HG03575 (cell line): Measurements from ENCODE around the gene PGR.

Experiments
- ATAC-seq: cut with Tn5 transposase; IDR thresholded peaks from one replicate; pipeline ENCODE4 v1.9.1; 2021; ENCODE audit not compliant: unreplicated experiment, insufficient number of reproducible peaks, low FRiP score; ENCODE audit errors: extremely low read depth

The PGR gene

DNA sequence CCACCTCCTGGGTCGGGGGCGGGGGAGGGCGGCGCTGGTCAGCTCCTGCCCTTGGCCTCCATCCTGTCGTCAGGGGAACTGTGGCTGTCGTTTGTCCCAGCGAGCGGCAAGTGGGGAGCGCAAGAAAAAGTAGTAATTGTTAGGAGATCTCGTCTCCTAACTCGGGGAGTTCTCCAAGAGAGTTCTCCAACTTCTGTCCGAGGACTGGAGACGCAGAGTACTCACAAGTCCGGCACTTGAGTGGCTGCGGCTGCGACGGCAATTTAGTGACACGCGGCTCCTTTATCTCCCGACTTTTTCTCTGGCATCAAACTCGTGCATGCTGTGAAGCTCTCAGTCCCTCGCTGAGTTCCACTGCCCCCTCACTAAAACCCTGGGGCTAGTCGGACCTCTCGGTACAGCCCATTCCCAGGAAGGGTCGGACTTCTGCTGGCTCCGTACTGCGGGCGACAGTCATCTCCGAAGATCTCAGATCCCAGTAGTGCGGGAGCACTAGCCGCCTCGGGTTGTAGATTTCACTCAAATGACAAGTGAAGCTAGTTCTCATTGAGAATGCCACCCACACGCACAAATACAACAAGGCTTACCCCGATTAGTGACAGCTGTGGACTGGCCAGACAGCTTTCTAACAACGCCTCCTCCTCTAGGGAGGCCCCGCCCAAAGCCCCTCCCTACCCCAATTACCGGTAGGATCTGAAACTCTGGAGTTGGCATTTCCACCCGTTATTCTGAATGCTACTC, at the start of gene PGR:
Gene PGR, minus strand, starts transcription at position 611 of the 741 bp plus-strand sequence. CDS start 743 bp downstream, outside the sequence.
- no peak for ATAC-seq

GRCh38 chr11:101176381-101176780, 46.8 kb upstream of the PGR start:
- ATAC-seq = no peak

GRCh38 chr11:101169944-101170343, 40.3 kb upstream of the PGR start:
- ATAC-seq = no peak

GRCh38 chr11:101166038-101166437, 36.4 kb upstream of the PGR start:
- no peak for ATAC-seq

GRCh38 chr11:101158119-101158518, 28.5 kb upstream of the PGR start:
- ATAC-seq = no peak

DNA sequence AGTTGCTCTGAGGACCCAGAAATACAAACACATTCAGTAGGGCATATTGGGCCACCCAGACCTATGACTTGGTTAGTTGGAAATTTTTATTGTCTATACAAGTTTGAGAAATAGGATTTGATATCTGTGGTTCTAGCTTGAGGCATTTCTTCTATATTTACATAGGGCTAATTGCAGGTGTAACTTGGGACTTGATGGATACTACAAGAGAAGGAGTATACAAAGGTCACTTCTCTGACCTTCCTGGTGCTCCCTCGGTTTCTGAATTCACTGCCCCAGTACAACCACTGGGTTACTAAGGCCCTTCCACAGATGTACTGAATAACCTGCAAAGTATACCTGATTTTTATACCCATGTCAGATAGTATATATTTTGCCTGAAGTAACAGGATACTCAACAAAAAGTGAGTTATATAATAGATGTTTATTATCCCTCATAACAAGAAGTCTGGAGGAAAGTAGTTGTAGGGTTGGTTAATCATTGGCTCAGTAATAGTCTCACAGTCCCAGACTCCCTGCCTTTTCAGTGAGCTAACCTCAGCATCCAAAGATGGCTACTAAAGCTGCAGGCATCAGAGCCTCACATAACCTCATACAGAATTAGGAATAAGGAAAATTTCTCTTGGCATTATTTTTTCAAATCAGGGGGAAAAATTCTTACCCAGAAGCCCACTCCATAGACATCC, 8.8 kb upstream of the PGR start:
- ATAC-seq = no peak

DNA sequence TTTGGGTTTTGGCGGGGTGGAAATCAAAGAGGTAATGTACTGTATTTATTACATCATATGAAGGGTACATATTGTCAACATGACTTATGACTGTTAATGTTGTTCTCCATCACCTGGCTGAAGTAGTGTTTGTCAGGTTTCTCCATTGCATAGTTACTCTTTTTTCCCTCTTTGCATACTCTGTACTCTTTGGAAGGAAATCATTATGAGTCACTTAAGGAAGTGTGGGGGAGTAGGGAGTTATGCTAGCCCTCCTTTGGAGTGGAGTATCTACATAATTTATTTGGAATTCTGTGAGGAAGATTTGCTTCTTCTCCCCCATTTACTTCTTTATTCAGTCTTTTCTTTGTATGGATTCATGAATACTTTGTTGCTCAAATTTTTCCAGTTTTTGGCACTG, 3.6 kb upstream of the PGR start:
- ATAC-seq = no peak

GRCh38 chr11:101128571-101129202, 926 bp downstream of the PGR start:
- no peak for ATAC-seq

- no peak for ATAC-seq
Measured at GRCh38 chr11:101127699-101128570, 1.7 kb downstream of the PGR start.

DNA sequence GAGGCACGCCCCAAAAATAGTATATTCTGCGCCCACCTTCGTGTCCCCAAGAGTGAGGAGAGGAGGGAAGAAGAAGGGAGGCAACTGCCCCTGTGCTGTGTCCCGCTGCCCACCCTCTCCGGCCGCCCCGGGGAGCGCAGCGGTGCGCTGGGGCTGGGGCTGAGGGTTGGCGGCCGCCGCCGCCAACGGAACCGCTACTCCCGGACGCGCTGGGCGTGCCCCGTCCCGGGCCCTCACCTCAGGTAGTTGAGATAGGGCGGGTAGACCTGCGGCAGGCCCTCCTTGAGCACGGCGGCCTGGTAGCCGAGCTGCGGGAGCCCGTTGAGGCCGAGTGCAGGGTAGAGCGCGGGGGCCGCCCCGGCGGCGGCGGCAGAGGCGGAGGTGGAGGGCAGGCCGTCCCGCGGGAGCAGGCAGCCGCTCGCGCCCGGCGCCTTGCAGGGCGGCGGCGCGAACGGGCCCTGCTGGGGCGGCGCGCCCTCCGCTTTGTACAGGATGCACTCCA, 2.4 kb downstream of the PGR start:
- no peak for ATAC-seq

DNA sequence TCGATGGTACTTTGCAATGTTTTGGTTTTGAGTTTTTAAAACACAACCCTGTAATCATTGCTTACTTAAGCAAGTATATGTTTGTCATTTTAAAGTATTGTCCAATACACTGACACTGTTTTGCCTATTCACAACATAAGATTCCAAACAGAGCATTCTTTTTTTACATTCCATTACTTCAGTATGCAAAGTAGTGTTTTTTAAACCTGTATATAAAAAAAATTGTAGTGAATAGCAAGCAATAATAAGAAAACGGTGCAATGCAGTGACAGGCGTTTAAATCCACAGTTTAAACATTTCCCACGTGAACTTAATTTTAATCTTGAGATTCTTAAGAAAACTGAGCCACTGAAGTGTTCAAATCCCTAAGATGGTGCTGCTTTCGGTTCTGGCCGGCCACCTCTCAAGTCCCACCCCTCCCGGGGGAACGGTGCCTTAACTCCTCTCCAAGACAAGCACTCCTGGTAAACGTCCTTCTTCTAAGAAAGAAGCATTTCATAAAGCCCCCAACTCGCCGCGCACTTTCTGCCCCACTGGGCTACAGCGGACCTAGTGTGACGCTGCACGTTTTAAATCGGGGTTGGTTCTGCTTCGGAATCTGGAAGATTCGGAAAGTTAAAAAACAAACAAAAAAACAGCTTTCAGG, 2.9 kb downstream of the PGR start:
- no peak for ATAC-seq

DNA sequence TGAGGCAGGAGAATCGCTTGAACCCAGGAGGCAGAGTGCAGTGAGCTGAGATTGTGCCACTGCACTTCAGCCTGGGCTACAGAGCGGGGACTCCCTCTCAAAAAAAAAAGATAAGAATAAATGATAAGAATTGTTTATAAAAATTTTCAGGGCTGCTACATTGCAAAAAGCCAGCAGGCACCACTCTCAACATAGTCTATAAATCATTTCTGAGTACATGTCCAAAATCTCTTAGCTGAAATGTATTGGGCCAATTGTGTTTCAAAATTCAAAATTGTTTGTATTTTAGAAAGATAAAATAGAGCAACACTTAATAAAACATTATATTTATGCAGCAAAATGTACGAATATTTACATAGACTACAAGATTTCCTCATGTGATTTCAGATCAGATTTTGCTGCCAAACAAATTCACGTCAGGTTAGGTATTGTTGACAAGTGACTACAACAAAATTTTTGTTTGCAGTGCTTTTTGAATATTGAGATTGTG, 13.9 kb downstream of the PGR start:
- ATAC-seq = no peak

GRCh38 chr11:101113540-101113939, 16.1 kb downstream of the PGR start:
- no peak for ATAC-seq

GRCh38 chr11:101104716-101105115, 24.9 kb downstream of the PGR start:
- ATAC-seq = no peak

GRCh38 chr11:101103433-101103832, 26.2 kb downstream of the PGR start:
- ATAC-seq = no peak

DNA sequence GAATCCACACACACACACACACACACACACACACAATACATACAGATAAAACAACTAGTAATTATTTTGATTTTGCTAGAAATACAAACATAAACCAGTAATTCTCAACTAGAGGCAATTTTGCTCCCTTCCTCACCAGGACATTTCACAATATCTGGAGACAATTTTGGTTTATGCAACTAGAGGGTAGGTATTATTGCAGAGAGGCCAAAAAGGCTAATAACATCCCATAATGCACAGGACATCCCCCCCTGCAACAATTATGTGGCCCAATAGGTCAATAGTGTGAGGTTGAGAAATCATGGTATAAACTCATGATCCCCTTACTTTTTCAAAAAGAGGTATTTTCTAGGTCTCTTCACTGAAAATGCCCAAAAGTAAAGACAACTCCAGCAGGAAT, 29.0 kb downstream of the PGR start:
- no peak for ATAC-seq

DNA sequence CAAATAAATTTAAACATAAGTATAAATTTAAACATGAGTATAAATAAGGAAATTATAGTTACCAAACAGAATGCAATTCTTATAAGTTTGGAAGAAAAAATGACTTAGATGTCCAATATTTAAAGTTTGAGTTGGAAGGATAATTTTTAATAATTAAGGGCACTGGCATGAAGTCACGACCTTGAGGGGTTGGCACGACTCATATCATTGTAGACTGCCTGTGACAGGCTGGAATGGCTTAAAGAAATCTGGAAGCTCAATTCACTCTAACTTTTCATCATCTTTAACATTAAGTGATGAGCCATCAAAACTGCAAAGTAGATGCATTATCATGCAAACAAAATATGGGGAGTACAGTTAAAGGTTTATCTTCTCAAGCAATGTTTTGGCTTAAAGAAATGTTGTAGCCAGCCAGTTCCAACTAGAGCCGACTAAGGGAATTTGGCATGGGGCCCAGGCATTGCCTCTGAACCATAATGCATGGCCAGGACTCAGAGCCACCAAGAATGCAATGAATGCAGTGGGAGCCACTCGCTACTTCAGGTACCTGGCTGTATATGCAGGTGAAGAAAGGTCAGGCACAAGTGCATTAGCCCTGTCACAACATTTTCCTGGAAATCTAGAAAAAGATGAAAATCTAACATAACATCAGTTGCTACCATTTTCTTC, 33.4 kb downstream of the PGR start:
- ATAC-seq = no peak

DNA sequence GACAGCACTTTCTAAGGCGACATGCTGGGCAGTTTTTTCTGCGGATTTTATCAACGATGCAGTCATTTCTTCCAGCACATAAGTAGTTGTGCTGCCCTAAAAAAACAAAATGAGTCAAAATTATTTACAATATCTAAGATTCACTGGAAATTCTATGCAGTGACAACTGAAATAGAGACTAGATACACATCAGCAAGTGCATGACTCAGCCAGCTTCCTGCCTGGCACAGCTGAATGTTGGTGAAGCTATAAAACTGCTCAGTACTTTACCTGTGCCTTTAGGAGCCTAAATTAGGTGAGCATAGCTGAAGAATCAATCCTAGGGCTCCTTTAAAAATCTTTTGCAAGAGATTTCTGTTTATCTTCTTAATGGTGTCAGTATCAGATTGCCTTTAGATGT, 37.8 kb downstream of the PGR start:
- ATAC-seq = no peak
